HG03095 (cell line): ENCODE data around the gene TRPV6.

Source experiments
- ATAC-seq: cut with Tn5 transposase; IDR thresholded peaks from one replicate; pipeline ENCODE4 v1.9.1; 2021; ENCODE audit warnings: moderate library complexity; ENCODE audit not compliant: unreplicated experiment

Gene TRPV6

GRCh38 chr7:142855114-142855743 lies 30.3 kb downstream of the TRPV6 start:
- ATAC-seq = no peak

- peak; percentile 53 for ATAC-seq
Measured at GRCh38 chr7:142854372-142855113, 31.0 kb downstream of the TRPV6 start, which contains the start of gene EPHB6. Gene EPHB6, plus strand, starts transcription at chr7:142855076. Its CDS starts 8,152 bp downstream, at chr7:142863228.

- peak; percentile 79 for ATAC-seq
Measured at GRCh38 chr7:142853739-142854371, 31.7 kb downstream of the TRPV6 start.

GRCh38 chr7:142851919-142852318 lies 33.6 kb downstream of the TRPV6 start:
- no peak for ATAC-seq

GRCh38 chr7:142851269-142851668 lies 34.3 kb downstream of the TRPV6 start:
- no peak for ATAC-seq

- no peak for ATAC-seq
Measured at GRCh38 chr7:142847353-142847752, 38.2 kb downstream of the TRPV6 start.

GRCh38 chr7:142842251-142842766 lies 43.2 kb downstream of the TRPV6 start:
- ATAC-seq = no peak

- ATAC-seq = no peak
Measured at GRCh38 chr7:142838461-142839213, 46.9 kb downstream of the TRPV6 start.

- no peak for ATAC-seq
Measured at GRCh38 chr7:142836426-142836825, 49.1 kb downstream of the TRPV6 start.

GRCh38 chr7:142835487-142835886 lies 50.1 kb downstream of the TRPV6 start:
- no peak for ATAC-seq

- peak; percentile 46 for ATAC-seq
Measured at GRCh38 chr7:142833174-142834048, 52.1 kb downstream of the TRPV6 start.

- no peak for ATAC-seq
Measured at GRCh38 chr7:142832417-142832816, 53.1 kb downstream of the TRPV6 start.

GRCh38 chr7:142827951-142828500 lies 57.5 kb downstream of the TRPV6 start:
- no peak for ATAC-seq

GRCh38 chr7:142822714-142823113 lies 62.8 kb downstream of the TRPV6 start:
- ATAC-seq = no peak
